Activated naive CD8-positive, alpha-beta T cell (primary cell): Measurements from ENCODE around the gene C1orf105.

ENCODE experiments used
- H3K27ac Mint-ChIP-seq: one replicate; pipeline ENCODE4 v1.8.0; 2021; ENCODE audit warnings: mixed read lengths
- H3K27me3 Mint-ChIP-seq: one replicate; pipeline ENCODE4 v1.8.0; 2021; ENCODE audit warnings: mixed read lengths
- H3K36me3 Mint-ChIP-seq: one replicate; pipeline ENCODE4 v1.8.0; 2021; ENCODE audit warnings: mixed read lengths
- H3K4me1 Mint-ChIP-seq: one replicate; pipeline ENCODE4 v1.8.0; 2021; ENCODE audit warnings: low read depth, mixed read lengths
- H3K4me3 Mint-ChIP-seq: one replicate; pipeline ENCODE4 v1.8.0; 2021; ENCODE audit warnings: mild to moderate bottlenecking, mixed read lengths
- H3K9me3 Mint-ChIP-seq: one replicate; pipeline ENCODE4 v1.8.0; 2021; ENCODE audit warnings: low read depth, mixed read lengths

C1orf105 gene

GRCh38 chr1:172452536-172453152, 32.2 kb downstream of the C1orf105 start:
- peaks cover 2% of the 10 kb centered on the region for H3K27me3 Mint-ChIP-seq
- H3K36me3 Mint-ChIP-seq, result no peaks in the 10 kb centered on the region

GRCh38 chr1:172453153-172453545, 32.7 kb downstream of the C1orf105 start:
- no peaks in the 10 kb centered on the region for H3K36me3 Mint-ChIP-seq
- peaks cover 14% of the 10 kb centered on the region for H3K4me1 Mint-ChIP-seq
- H3K4me3 Mint-ChIP-seq, result no peak overlapping the region
- peaks cover 2% of the 10 kb centered on the region for H3K27me3 Mint-ChIP-seq
- H3K9me3 Mint-ChIP-seq, result no peaks in the 10 kb centered on the region
- no peak overlapping the region for H3K27ac Mint-ChIP-seq

More at GRCh38 chr1:172452536-172453152, 32.2 kb downstream of the C1orf105 start:
- no peak overlapping the region for H3K4me3 Mint-ChIP-seq
- no peaks in the 10 kb centered on the region for H3K9me3 Mint-ChIP-seq
- peaks cover 14% of the 10 kb centered on the region for H3K4me1 Mint-ChIP-seq
- no peak overlapping the region for H3K27ac Mint-ChIP-seq

GRCh38 chr1:172453607-172454006, 33.1 kb downstream of the C1orf105 start:
- peaks cover 2% of the 10 kb centered on the region for H3K27me3 Mint-ChIP-seq
- H3K9me3 Mint-ChIP-seq, result no peaks in the 10 kb centered on the region
- no peak overlapping the region for H3K27ac Mint-ChIP-seq
- no peak overlapping the region for H3K4me3 Mint-ChIP-seq
- H3K36me3 Mint-ChIP-seq, result no peaks in the 10 kb centered on the region
- H3K4me1 Mint-ChIP-seq, result peaks cover 14% of the 10 kb centered on the region

DNA sequence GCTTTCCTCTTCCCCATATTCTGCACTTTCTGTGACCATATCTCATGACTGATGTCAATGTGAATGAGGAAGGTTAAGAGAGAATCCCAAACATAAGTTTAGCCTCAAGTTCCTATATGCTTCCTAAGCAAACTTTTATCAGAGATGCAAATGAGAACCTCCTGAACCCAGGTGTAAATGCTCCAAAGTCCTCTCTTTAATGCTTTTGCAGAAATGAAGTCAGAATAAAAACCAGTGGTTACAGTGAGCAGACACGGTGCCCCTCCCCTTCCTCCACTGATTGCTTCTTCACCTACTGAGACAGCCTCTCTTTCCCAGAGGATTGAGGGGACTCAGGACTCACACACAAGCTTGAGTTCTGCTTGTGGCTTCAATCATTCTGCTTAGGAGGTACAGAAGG, 35.0 kb downstream of the C1orf105 start:
- Mint-ChIP-seq H3K4me1 (peaks cover 9% of the 10 kb centered on the region), H3K4me3 (no peak overlapping the region), H3K9me3 (no peaks in the 10 kb centered on the region), H3K27ac (no peak overlapping the region), H3K27me3 (peaks cover 2% of the 10 kb centered on the region), H3K36me3 (no peaks in the 10 kb centered on the region)

GRCh38 chr1:172456344-172456769, 35.9 kb downstream of the C1orf105 start:
- Mint-ChIP-seq H3K9me3 (no peaks in the 10 kb centered on the region), H3K4me3 (no peak overlapping the region), H3K36me3 (no peaks in the 10 kb centered on the region), H3K4me1 (peaks cover under 1% of the 10 kb centered on the region), H3K27ac (no peak overlapping the region), H3K27me3 (peaks cover 2% of the 10 kb centered on the region)

DNA sequence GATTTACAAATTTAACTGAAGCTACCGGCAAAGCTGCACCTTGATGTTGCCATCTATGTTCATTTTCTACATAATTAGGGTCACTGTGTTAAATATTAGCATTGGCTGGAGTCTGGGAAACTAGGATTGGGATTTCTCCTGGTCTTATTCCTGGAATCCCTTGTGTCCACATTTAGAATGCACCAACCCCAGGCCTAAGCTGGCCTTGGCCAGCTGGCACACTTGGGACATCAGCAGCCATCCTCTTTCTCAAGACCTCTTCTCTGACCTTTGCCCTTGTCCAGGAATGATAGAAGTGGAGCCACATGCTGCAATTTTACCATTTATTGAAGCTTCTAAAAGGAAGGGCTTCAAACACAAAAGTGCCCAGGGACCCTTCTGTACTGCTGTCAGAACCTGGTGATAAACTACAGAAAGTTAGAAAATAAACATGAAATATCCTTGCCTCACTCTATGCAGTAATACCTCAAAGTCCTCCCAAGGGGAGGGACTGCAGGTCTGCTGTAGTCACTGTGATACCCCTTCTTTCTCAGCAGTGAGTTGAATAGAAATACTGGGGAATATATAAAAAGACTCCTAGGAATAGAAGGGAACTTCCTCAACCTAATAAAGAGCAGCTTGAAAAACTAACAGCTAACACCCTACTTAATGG, 37.1 kb downstream of the C1orf105 start:
- Mint-ChIP-seq H3K4me3 (no peak overlapping the region), H3K9me3 (no peaks in the 10 kb centered on the region), H3K36me3 (no peaks in the 10 kb centered on the region), H3K4me1 (no peaks in the 10 kb centered on the region), H3K27me3 (peaks cover 2% of the 10 kb centered on the region), H3K27ac (no peak overlapping the region)

GRCh38 chr1:172460177-172460576, 39.7 kb downstream of the C1orf105 start:
- Mint-ChIP-seq H3K4me1 (no peaks in the 10 kb centered on the region), H3K36me3 (no peaks in the 10 kb centered on the region), H3K27ac (no peak overlapping the region), H3K9me3 (no peaks in the 10 kb centered on the region), H3K4me3 (no peak overlapping the region), H3K27me3 (peaks cover 2% of the 10 kb centered on the region)

GRCh38 chr1:172460887-172461315, 40.4 kb downstream of the C1orf105 start:
- peaks cover 4% of the 10 kb centered on the region for H3K27me3 Mint-ChIP-seq
- H3K4me1 Mint-ChIP-seq, result no peaks in the 10 kb centered on the region
- H3K9me3 Mint-ChIP-seq, result no peaks in the 10 kb centered on the region
- no peak overlapping the region for H3K4me3 Mint-ChIP-seq
- no peaks in the 10 kb centered on the region for H3K36me3 Mint-ChIP-seq
- no peak overlapping the region for H3K27ac Mint-ChIP-seq

DNA sequence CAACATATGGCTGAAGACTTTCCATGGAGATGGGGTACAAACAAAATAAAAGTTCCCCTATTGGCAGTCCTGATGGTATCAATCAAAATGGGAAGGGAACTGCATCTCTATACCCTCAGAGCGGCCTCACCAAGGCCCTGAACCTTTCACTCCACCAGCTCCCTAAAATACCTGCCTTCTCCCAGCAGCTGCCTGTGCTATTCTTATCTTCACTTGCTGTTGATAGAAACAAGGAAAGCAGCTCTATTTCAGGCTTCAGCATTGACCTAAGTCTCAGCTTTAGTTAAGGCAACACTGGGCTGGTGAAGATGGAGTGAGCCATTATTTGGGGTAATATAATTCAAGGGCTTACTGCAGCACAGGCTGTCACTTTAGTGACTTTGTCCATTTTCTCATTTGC, 45.1 kb downstream of the C1orf105 start:
- no peak overlapping the region for H3K4me3 Mint-ChIP-seq
- H3K27me3 Mint-ChIP-seq, result peaks cover 5% of the 10 kb centered on the region
- no peaks in the 10 kb centered on the region for H3K4me1 Mint-ChIP-seq
- H3K27ac Mint-ChIP-seq, result no peak overlapping the region
- H3K36me3 Mint-ChIP-seq, result no peaks in the 10 kb centered on the region
- H3K9me3 Mint-ChIP-seq, result no peaks in the 10 kb centered on the region

DNA sequence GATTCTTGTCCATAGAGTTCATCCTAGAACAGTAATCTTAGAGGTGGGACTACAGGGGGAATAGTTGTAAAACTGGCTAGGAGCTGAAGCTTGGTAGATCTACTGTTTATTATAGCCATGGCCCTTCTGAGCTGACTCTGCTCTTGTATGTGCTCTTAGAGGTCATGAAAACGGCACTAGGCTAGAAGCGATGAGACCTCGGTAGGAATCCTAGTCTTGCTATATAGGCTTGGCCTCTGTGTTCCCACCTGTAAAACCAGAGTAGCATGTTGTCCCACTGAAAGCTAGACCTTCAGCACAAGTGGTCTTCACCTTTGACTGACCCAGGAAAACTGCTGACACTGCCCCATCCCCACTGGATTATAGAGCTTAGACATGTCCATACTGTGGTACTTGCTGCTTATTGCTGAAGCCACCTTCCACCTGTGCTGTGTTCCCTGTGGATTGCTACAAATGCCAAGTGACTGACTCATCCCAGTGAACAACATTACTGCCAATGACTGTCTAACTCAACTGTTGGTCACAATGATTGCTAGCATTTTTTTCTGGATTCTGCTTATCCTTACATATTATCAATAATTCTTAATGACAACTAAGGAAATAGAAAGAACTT, 46.4 kb downstream of the C1orf105 start:
- Mint-ChIP-seq H3K4me3 (no peak overlapping the region), H3K27ac (no peak overlapping the region), H3K4me1 (no peaks in the 10 kb centered on the region), H3K36me3 (no peaks in the 10 kb centered on the region), H3K27me3 (peaks cover 5% of the 10 kb centered on the region), H3K9me3 (no peaks in the 10 kb centered on the region)

- H3K9me3 Mint-ChIP-seq, result no peaks in the 10 kb centered on the region
- no peak overlapping the region for H3K27ac Mint-ChIP-seq
- no peaks in the 10 kb centered on the region for H3K4me1 Mint-ChIP-seq
- H3K4me3 Mint-ChIP-seq, result no peak overlapping the region
- no peaks in the 10 kb centered on the region for H3K36me3 Mint-ChIP-seq
- H3K27me3 Mint-ChIP-seq, result peaks cover 5% of the 10 kb centered on the region
Observed at GRCh38 chr1:172467446-172467845, 47.0 kb downstream of the C1orf105 start.

GRCh38 chr1:172468296-172468695, 47.8 kb downstream of the C1orf105 start:
- Mint-ChIP-seq H3K4me3 (no peak overlapping the region), H3K27me3 (peaks cover 7% of the 10 kb centered on the region)

DNA sequence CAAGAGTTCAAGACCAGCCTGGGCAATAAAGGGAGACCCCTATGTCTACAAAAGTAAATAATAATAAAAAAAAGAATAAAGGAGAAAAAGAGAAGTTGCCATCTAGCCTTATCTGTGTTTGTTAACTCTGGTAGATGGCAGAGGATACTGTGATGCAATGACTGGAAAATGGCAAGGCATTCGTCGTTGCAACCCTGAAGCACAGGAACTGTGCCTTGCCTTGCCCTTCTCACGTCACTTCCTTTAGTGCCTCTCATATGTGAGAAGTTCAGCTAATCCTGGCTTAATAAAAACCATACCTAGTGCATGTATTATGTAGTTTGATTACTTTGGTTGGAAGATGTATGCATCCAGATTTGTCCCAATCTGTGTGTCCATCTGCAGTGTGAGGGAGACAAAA, 49.2 kb downstream of the C1orf105 start:
- no peak overlapping the region for H3K4me3 Mint-ChIP-seq
- no peak overlapping the region for H3K27ac Mint-ChIP-seq
- H3K9me3 Mint-ChIP-seq, result no peaks in the 10 kb centered on the region

More at GRCh38 chr1:172468296-172468695, 47.8 kb downstream of the C1orf105 start:
- H3K9me3 Mint-ChIP-seq, result no peaks in the 10 kb centered on the region
- H3K4me1 Mint-ChIP-seq, result no peaks in the 10 kb centered on the region
- H3K27ac Mint-ChIP-seq, result no peak overlapping the region
- H3K36me3 Mint-ChIP-seq, result no peaks in the 10 kb centered on the region

GRCh38 chr1:172470149-172470548, 49.7 kb downstream of the C1orf105 start:
- Mint-ChIP-seq H3K4me1 (peaks cover 2% of the 10 kb centered on the region), H3K27ac (no peak overlapping the region), H3K4me3 (no peak overlapping the region), H3K36me3 (no peaks in the 10 kb centered on the region), H3K9me3 (no peaks in the 10 kb centered on the region), H3K27me3 (peaks cover 7% of the 10 kb centered on the region)

More for the DNA sequence above, 49.2 kb downstream of the C1orf105 start:
- Mint-ChIP-seq H3K27me3 (peaks cover 7% of the 10 kb centered on the region), H3K4me1 (no peaks in the 10 kb centered on the region), H3K36me3 (no peaks in the 10 kb centered on the region)

- H3K4me3 Mint-ChIP-seq, result no peak overlapping the region
- H3K9me3 Mint-ChIP-seq, result no peaks in the 10 kb centered on the region
Observed at GRCh38 chr1:172471666-172472065, 51.2 kb downstream of the C1orf105 start.

More at GRCh38 chr1:172471666-172472065, 51.2 kb downstream of the C1orf105 start:
- H3K27me3 Mint-ChIP-seq, result peaks cover 5% of the 10 kb centered on the region
- no peaks in the 10 kb centered on the region for H3K36me3 Mint-ChIP-seq
- peaks cover 3% of the 10 kb centered on the region for H3K4me1 Mint-ChIP-seq
- H3K27ac Mint-ChIP-seq, result no peak overlapping the region
